Measurements from ENCODE around the gene DCLK2.

DCLK2 gene

DNA sequence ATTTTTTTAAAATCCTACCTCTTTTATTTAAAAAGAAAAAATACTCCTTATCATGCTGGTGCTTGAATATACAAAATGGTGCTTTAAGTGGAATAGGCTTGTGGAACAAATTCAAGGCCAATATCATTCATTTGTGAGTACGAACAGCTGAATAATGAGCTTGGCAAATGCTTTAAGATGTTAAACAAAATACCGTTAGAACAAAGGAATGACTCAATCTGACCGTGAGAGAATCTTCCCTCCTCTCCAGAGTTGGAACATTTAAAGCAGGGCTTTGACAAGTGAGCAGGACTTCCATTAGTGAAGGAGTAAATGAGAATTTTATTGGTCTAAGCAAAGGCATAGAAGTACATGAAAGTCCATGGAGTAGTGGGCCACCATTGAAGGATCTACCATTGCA, 74.5 kb downstream of the DCLK2 start:
- TF ChIP-seq, protein P1, sequence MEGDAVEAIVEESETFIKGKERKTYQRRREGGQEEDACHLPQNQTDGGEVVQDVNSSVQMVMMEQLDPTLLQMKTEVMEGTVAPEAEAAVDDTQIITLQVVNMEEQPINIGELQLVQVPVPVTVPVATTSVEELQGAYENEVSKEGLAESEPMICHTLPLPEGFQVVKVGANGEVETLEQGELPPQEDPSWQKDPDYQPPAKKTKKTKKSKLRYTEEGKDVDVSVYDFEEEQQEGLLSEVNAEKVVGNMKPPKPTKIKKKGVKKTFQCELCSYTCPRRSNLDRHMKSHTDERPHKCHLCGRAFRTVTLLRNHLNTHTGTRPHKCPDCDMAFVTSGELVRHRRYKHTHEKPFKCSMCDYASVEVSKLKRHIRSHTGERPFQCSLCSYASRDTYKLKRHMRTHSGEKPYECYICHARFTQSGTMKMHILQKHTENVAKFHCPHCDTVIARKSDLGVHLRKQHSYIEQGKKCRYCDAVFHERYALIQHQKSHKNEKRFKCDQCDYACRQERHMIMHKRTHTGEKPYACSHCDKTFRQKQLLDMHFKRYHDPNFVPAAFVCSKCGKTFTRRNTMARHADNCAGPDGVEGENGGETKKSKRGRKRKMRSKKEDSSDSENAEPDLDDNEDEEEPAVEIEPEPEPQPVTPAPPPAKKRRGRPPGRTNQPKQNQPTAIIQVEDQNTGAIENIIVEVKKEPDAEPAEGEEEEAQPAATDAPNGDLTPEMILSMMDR (IDR thresholded peaks at IDR 0.05; ENCODE audit: low read length) = no peak
- no peak for TF ChIP-seq EZH2 (IDR thresholded peaks at IDR 0.05; ENCODE audit: borderline replicate concordance, low read length)
- Histone ChIP-seq H3K9me3 (ENCODE audit: low read length) (no peaks in the 10 kb centered on the region), H2AFZ (ENCODE audit: low read length) (no peak overlapping the region), H3F3A (ENCODE audit: insufficient read depth, low read length) (no peaks in the 10 kb centered on the region), H3K4me2 (ENCODE audit: low read length) (no peak overlapping the region), H3K4me1 (ENCODE audit: insufficient read depth, low read length, severe bottlenecking) (no peaks in the 10 kb centered on the region), H3K27me3 (ENCODE audit: insufficient read depth, low read length) (no peaks in the 10 kb centered on the region), H3K27ac (ENCODE audit: low read depth, low read length, poor library complexity, severe bottlenecking) (no peak overlapping the region), H3K79me2 (ENCODE audit: insufficient read depth, low read length) (no peaks in the 10 kb centered on the region), H3K4me3 (ENCODE audit: low read depth, low read length, poor library complexity, severe bottlenecking) (no peak overlapping the region), H4K20me1 (ENCODE audit: insufficient read depth, low read length) (no peaks in the 10 kb centered on the region), H3K9me2 (ENCODE audit: low read depth, low read length) (no peaks in the 10 kb centered on the region), H3K9ac (ENCODE audit: low read length) (no peak overlapping the region), H3K36me3 (ENCODE audit: insufficient read depth, low read length) (no peaks in the 10 kb centered on the region)

DNA sequence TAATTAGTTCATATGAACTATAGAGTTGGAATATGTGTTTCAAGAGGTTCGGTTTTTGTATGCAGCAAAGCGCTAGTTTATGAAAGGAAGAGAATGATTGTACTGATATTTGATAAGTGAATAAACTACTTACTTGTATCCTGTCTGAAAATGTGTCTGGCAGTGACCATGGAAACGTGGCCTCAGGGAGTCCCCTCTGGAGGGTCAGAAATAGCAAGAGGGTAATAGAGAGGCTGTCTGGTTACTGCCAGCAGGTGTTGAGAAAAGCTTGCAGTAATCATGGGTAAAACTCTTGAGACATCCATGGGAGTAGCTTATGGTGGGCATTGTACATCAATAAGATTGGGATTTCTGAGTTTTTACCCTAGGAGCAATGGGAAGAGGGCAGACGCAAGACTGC, 77.1 kb downstream of the DCLK2 start:
- Histone ChIP-seq H3K27me3 (ENCODE audit: insufficient read depth, low read length) (no peaks in the 10 kb centered on the region), H3K9me3 (ENCODE audit: low read length) (no peaks in the 10 kb centered on the region), H3K27ac (ENCODE audit: low read depth, low read length, poor library complexity, severe bottlenecking) (no peak overlapping the region), H3K4me3 (ENCODE audit: low read depth, low read length, poor library complexity, severe bottlenecking) (no peak overlapping the region), H3K9ac (ENCODE audit: low read length) (no peak overlapping the region), H3K36me3 (ENCODE audit: insufficient read depth, low read length) (no peaks in the 10 kb centered on the region), H2AFZ (ENCODE audit: low read length) (no peak overlapping the region), H3K4me2 (ENCODE audit: low read length) (no peak overlapping the region), H3K9me2 (ENCODE audit: low read depth, low read length) (no peaks in the 10 kb centered on the region), H3K4me1 (ENCODE audit: insufficient read depth, low read length, severe bottlenecking) (no peaks in the 10 kb centered on the region), H4K20me1 (ENCODE audit: insufficient read depth, low read length) (no peaks in the 10 kb centered on the region), H3K79me2 (ENCODE audit: insufficient read depth, low read length) (no peaks in the 10 kb centered on the region), H3F3A (ENCODE audit: insufficient read depth, low read length) (no peaks in the 10 kb centered on the region)
- no peak for TF ChIP-seq EZH2 (IDR thresholded peaks at IDR 0.05; ENCODE audit: borderline replicate concordance, low read length)
- TF ChIP-seq, protein P1 (IDR thresholded peaks at IDR 0.05; ENCODE audit: low read length) = no peak

- no peak for TF ChIP-seq EZH2 (IDR thresholded peaks at IDR 0.05; ENCODE audit: borderline replicate concordance, low read length)
- TF ChIP-seq, protein P1 (IDR thresholded peaks at IDR 0.05; ENCODE audit: low read length) = no peak
- Histone ChIP-seq H3K27ac (ENCODE audit: low read depth, low read length, poor library complexity, severe bottlenecking) (no peak overlapping the region), H3K9ac (ENCODE audit: low read length) (no peak overlapping the region)
These were observed 78.3 kb downstream of the DCLK2 start for GRCh38 chr4:150156543-150156942.

More at GRCh38 chr4:150156543-150156942, 78.3 kb downstream of the DCLK2 start:
- Histone ChIP-seq H3K79me2 (ENCODE audit: insufficient read depth, low read length) (no peaks in the 10 kb centered on the region), H3F3A (ENCODE audit: insufficient read depth, low read length) (no peaks in the 10 kb centered on the region), H3K9me3 (ENCODE audit: low read length) (no peaks in the 10 kb centered on the region), H3K27me3 (ENCODE audit: insufficient read depth, low read length) (no peaks in the 10 kb centered on the region), H4K20me1 (ENCODE audit: insufficient read depth, low read length) (no peaks in the 10 kb centered on the region), H3K4me3 (ENCODE audit: low read depth, low read length, poor library complexity, severe bottlenecking) (no peak overlapping the region), H2AFZ (ENCODE audit: low read length) (no peak overlapping the region), H3K9me2 (ENCODE audit: low read depth, low read length) (no peaks in the 10 kb centered on the region), H3K4me1 (ENCODE audit: insufficient read depth, low read length, severe bottlenecking) (no peaks in the 10 kb centered on the region), H3K36me3 (ENCODE audit: insufficient read depth, low read length) (no peaks in the 10 kb centered on the region), H3K4me2 (ENCODE audit: low read length) (no peak overlapping the region)

Measured in OCI-LY1 (cell line).